Keratinocyte (primary cell): ENCODE results near the gene PLA2G15.

Experiments
- EZH2 ChIP-seq: IDR thresholded peaks from one replicate; pipeline ENCODE4 v1.6.1; 2012; ENCODE audit warnings: inconsistent platforms, mild to moderate bottlenecking, low read length, moderate library complexity
- TF ChIP-seq, protein P1 (sequence below), 3 experiments: IDR thresholded peaks in 1 of 3; conservative IDR thresholded peaks in 1 of 3; optimal IDR thresholded peaks in 1 of 3; 2 replicates in 2 of 3; 3 replicates in 1 of 3; pipeline versions ENCODE3 to v1.5.1; 2011; ENCODE audit warnings: low read length in 3 of 3, mild to moderate bottlenecking in 3 of 3, moderate library complexity in 2 of 3, control low read depth in 1 of 3, inconsistent platforms in 1 of 3; ENCODE audit not compliant: insufficient read depth in 2 of 3; ENCODE audit errors: extremely low read depth in 1 of 3

DNA sequence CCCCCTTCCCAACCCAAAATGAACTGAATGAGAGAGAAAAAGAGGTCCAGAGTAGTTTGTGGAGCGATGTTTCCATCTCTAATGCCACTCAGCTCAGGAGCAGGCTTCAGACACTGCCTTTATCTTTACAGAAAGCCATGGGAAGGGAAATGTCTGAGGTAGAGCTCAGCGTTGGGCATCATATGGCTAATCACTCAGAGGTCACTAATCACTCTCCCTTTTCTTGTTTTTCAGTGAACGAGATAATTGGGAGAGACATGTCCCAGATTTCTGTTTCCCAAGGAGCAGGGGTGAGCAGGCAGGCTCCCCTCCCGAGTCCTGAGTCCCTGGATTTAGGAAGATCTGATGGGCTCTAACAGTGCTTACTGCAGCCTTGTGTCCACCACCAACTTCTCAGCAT lies 19.1 kb upstream of the PLA2G15 start:
- TF ChIP-seq, protein P1, sequence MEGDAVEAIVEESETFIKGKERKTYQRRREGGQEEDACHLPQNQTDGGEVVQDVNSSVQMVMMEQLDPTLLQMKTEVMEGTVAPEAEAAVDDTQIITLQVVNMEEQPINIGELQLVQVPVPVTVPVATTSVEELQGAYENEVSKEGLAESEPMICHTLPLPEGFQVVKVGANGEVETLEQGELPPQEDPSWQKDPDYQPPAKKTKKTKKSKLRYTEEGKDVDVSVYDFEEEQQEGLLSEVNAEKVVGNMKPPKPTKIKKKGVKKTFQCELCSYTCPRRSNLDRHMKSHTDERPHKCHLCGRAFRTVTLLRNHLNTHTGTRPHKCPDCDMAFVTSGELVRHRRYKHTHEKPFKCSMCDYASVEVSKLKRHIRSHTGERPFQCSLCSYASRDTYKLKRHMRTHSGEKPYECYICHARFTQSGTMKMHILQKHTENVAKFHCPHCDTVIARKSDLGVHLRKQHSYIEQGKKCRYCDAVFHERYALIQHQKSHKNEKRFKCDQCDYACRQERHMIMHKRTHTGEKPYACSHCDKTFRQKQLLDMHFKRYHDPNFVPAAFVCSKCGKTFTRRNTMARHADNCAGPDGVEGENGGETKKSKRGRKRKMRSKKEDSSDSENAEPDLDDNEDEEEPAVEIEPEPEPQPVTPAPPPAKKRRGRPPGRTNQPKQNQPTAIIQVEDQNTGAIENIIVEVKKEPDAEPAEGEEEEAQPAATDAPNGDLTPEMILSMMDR (optimal IDR thresholded peaks at IDR 0.05 in 1 of 3, IDR thresholded peaks at IDR 0.05 in 1 of 3, conservative IDR thresholded peaks at IDR 0.05 in 1 of 3; ENCODE audit: extremely low read depth in 1 of 3, insufficient read depth in 2 of 3, low read length in 3 of 3) = no peak
- no peak for TF ChIP-seq EZH2
